Breast epithelium (tissue), 4 donors: ENCODE results near the gene RPH3AL. TPM values are rescaled to one million over a fixed set of nuclear protein-coding genes. Genes with fewer than 3 reads are reported as not detected.

Experiments used
- DNase-seq, 2 donors: peaks; one replicate each; pipeline ENCODE4 v3.0.0-alpha.2; 2019; ENCODE audit warnings: low spot score in 2 of 2
- H3K27ac ChIP-seq, 2 donors: fragments of 200-600 bp; sonication (generic) in 1 of 2; one replicate each; pipeline ENCODE4 v1.5.1; 2016 to 2019; ENCODE audit warnings: mild to moderate bottlenecking in 1 of 2
- H3K27me3 ChIP-seq, 2 donors: fragments of 200-600 bp; sonication (generic) in 1 of 2; one replicate each; pipeline versions ENCODE4 v1.5.1 to v1.6.0; 2017 to 2019; ENCODE audit warnings: control low read depth in 1 of 2, mild to moderate bottlenecking in 1 of 2
- H3K36me3 ChIP-seq: fragments of 200-600 bp; one replicate; pipeline ENCODE4 v1.5.1; 2019
- H3K4me1 ChIP-seq, 2 donors: fragments of 200-600 bp; sonication (generic); one replicate each; pipeline ENCODE4 v1.5.1; 2016 to 2019; ENCODE audit warnings: control low read depth in 1 of 2
- H3K4me3 ChIP-seq, 3 donors: fragments of 200-600 bp; sonication (generic); 1 replicate in 2 of 3; 2 replicates in 1 of 3; pipeline ENCODE4 v1.5.1; 2016 to 2019; ENCODE audit warnings: mild to moderate bottlenecking in 3 of 3, moderate library complexity in 2 of 3
- H3K9me3 ChIP-seq, 2 donors: fragments of 200-600 bp; sonication (generic) in 1 of 2; one replicate each; pipeline ENCODE4 v1.5.1; 2016 to 2019; ENCODE audit warnings: control low read depth in 1 of 2
- POLR2A ChIP-seq: fragments of 450-650 bp; IDR thresholded peaks from one replicate; pipeline ENCODE4 v1.6.1; 2016; ENCODE audit warnings: antibody characterized with exemption, mild to moderate bottlenecking, moderate library complexity
- POLR2AphosphoS5 ChIP-seq, 3 donors: sonication (generic); formaldehyde crosslinking; IDR thresholded peaks; one replicate each; pipeline ENCODE4 v1.6.1; 2017; ENCODE audit warnings: antibody characterized with exemption in 3 of 3
- intact Hi-C: fragments of 100-400 bp; cut with DNase I; formaldehyde crosslinking; loops from one replicate; pipeline ENCODE4 v1.15.1; 2023; ENCODE audit warnings: low total_unique reads
- total RNA-seq, 3 donors: library from RNA; depleted of rRNA; stranded (reverse); fragments of >200 nt; gene quantifications; one replicate each; pipeline ENCODE4 v1.1.0, GENCODE V29; 2016
- TF ChIP-seq, protein P1 (sequence below), 3 donors: fragments of 450-650 bp; IDR thresholded peaks; one replicate each; pipeline ENCODE4 v1.5.1; 2016 to 2017; ENCODE audit warnings: antibody characterized with exemption in 3 of 3, mild to moderate bottlenecking in 3 of 3, moderate library complexity in 3 of 3

RPH3AL gene
- total RNA-seq, 3 donors from 2014 or later = 9.6 to 15.7 (median 15.4) TPM

GRCh38 chr17:296379-296778, 56.2 kb downstream of the RPH3AL start:
- intact Hi-C loops = no loop called here
- no peaks in the 10 kb centered on the region for H3K36me3 ChIP-seq
- TF ChIP-seq POLR2A = no peak
- TF ChIP-seq, protein P1, sequence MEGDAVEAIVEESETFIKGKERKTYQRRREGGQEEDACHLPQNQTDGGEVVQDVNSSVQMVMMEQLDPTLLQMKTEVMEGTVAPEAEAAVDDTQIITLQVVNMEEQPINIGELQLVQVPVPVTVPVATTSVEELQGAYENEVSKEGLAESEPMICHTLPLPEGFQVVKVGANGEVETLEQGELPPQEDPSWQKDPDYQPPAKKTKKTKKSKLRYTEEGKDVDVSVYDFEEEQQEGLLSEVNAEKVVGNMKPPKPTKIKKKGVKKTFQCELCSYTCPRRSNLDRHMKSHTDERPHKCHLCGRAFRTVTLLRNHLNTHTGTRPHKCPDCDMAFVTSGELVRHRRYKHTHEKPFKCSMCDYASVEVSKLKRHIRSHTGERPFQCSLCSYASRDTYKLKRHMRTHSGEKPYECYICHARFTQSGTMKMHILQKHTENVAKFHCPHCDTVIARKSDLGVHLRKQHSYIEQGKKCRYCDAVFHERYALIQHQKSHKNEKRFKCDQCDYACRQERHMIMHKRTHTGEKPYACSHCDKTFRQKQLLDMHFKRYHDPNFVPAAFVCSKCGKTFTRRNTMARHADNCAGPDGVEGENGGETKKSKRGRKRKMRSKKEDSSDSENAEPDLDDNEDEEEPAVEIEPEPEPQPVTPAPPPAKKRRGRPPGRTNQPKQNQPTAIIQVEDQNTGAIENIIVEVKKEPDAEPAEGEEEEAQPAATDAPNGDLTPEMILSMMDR (IDR thresholded peaks at IDR 0.05) = no peak
- no peak for TF ChIP-seq POLR2AphosphoS5 (IDR thresholded peaks at IDR 0.05)
- H3K4me1 ChIP-seq = no peaks in the 10 kb centered on the region
- H3K27ac ChIP-seq = no peak overlapping the region
- no peak overlapping the region for H3K4me3 ChIP-seq
- no peaks in the 10 kb centered on the region for H3K27me3 ChIP-seq
- DNase-seq = peak in 1 of 2 donors; percentile 37
- no peaks in the 10 kb centered on the region for H3K9me3 ChIP-seq

DNA sequence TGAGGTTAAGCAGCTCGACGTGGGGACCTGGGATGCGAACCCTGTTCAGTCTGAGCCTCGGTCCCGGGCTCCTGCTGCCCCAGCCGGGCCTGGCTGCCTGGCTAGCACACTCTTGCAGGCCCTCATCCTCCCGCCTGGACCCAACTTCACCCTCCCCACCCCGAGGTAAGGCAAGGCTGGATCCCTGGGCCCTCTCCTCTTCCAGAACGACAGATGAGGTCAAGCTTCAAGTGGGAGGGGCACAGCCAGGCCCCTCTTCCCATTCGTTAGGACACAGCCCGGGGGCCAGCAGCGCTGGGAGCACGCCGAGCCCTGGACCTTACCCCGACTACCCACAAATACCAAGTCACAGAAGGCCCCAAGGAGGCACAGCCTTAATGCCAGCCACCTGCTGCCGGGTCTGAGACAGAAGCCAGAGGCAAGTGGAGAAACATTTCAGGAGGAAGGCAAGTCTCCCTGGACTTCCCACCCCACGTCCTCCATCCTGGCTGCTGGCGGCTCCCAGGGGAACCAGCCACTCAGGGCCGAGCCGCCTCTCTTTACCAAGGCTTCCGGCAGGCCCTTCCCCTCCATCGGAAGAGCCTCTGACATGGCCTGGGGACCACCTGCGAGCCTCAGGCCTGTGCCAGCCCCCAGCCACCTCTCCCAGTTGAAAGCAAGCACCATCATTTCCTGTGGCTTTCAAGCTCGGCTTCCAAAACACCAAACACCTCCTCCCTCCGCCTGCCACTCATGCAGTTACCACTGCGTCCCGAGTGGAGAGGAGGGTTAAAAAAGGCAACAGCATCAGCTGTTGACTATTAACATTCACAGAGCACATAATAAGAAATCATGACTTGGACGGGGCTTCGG, 59.9 kb downstream of the RPH3AL start:
- H3K4me3 ChIP-seq = no peak overlapping the region
- intact Hi-C loops = no loop called here
- peak in 1 of 2 donors; percentile 33 for DNase-seq
- no peaks in the 10 kb centered on the region for H3K9me3 ChIP-seq
- H3K4me1 ChIP-seq = no peaks in the 10 kb centered on the region
- H3K27ac ChIP-seq = no peak overlapping the region
- no peaks in the 10 kb centered on the region for H3K27me3 ChIP-seq
- no peaks in the 10 kb centered on the region for H3K36me3 ChIP-seq
- no peak for TF ChIP-seq POLR2A
- TF ChIP-seq, protein P1 (IDR thresholded peaks at IDR 0.05) = no peak
- no peak for TF ChIP-seq POLR2AphosphoS5 (IDR thresholded peaks at IDR 0.05)

DNA sequence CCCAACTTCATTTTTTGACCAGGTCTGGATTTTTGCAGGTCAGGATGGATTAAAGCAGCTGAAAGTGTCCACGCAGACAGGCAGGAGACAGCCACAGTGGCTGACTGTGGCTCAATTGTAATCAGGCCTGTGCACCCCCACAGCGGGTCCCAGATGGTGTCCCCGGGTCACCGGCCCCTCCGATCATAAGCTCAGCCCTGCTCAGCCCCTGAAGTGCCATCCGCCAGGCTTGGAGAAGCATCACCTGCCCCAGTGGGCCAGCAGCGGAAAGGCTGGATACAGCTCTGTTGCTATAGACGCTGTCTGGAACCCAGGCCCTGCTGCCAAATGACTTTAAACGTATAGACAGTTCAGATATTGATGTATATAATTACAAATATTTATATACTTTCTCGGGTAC, 60.6 kb downstream of the RPH3AL start:
- no peaks in the 10 kb centered on the region for H3K36me3 ChIP-seq
- H3K27ac ChIP-seq = no peak overlapping the region
- no peaks in the 10 kb centered on the region for H3K27me3 ChIP-seq
- no peaks in the 10 kb centered on the region for H3K9me3 ChIP-seq
- no peaks in the 10 kb centered on the region for H3K4me1 ChIP-seq
- TF ChIP-seq POLR2A (no peak), POLR2AphosphoS5 (IDR thresholded peaks at IDR 0.05) (no peak)
- TF ChIP-seq, protein P1 (IDR thresholded peaks at IDR 0.05) = no peak
- no peak overlapping the region for H3K4me3 ChIP-seq
- intact Hi-C loops = no loop called here
- DNase-seq = peak in 1 of 2 donors; percentile 20

- Histone ChIP-seq H3K4me3 (no peak overlapping the region), H3K9me3 (no peaks in the 10 kb centered on the region), H3K27me3 (no peaks in the 10 kb centered on the region), H3K4me1 (no peaks in the 10 kb centered on the region), H3K27ac (no peak overlapping the region), H3K36me3 (no peaks in the 10 kb centered on the region)
- TF ChIP-seq POLR2AphosphoS5 (IDR thresholded peaks at IDR 0.05) (no peak), POLR2A (no peak)
- TF ChIP-seq, protein P1 (IDR thresholded peaks at IDR 0.05) = no peak
- intact Hi-C loops = no loop called here
- DNase-seq = no peak
Observed at GRCh38 chr17:291587-291986, 61.0 kb downstream of the RPH3AL start.

DNA sequence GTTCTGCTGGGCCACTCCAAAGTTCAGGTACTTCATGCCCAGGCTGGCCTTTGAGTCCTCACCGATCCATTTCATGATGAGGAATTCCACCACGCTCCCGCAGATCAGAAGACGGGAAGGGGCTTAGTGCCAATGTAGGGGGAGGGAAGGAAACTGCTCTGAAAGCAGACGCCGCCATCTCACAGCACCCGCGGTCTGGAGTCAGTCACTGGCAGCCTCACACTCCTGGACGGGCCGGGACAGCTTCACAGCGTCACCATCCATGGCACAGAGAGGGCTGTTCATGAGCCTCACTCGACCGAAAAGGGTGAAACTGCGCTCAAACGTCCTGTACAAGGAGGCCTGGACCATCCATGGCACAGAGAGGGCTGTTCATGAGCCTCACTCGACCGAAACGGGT, 62.0 kb downstream of the RPH3AL start:
- no peaks in the 10 kb centered on the region for H3K4me1 ChIP-seq
- peak in 1 of 2 donors; percentile 46 for DNase-seq
- H3K4me3 ChIP-seq = no peak overlapping the region
- no peaks in the 10 kb centered on the region for H3K27me3 ChIP-seq
- H3K9me3 ChIP-seq = no peaks in the 10 kb centered on the region
- TF ChIP-seq POLR2A (no peak), POLR2AphosphoS5 (IDR thresholded peaks at IDR 0.05) (no peak)
- TF ChIP-seq, protein P1 (IDR thresholded peaks at IDR 0.05) = no peak
- H3K27ac ChIP-seq = no peak overlapping the region
- intact Hi-C loops = no loop called here
- H3K36me3 ChIP-seq = no peaks in the 10 kb centered on the region
